ENCODE data around the gene ATXN10. TPM values are rescaled to one million over a fixed set of nuclear protein-coding genes. Genes with fewer than 3 reads are reported as not detected.

ATXN10 gene
- total and polyA plus RNA-seq, 2 of the 8 experiments (the other 6 are each of a cell fraction or from before 2014, with no cell fraction given), result 134 to 210 TPM

- TF ChIP-seq CTCF (IDR thresholded peaks at IDR 0.05; ENCODE audit: control extremely low read depth in 1 of 3, insufficient read depth in 1 of 3, low read depth in 1 of 3, low read length in 3 of 3), result no peak
- no peak for TF ChIP-seq TBP (IDR thresholded peaks at IDR 0.05; ENCODE audit: low read depth, low read length)
Measured at GRCh38 chr22:45886540-45886939, 214.9 kb downstream of the ATXN10 start (continued).

All from H1 (cell line).